ENCODE measurements around the gene BAIAP2.
"Not testable (repeated sequence)": the region's sequence is repeated elsewhere in the genome, so short reads cannot be mapped to it uniquely, and the experiment has no call there.

Gene BAIAP2

GRCh38 chr17:81021531-81022343 lies 13.2 kb upstream of the BAIAP2 start:
- no peak for DNase-seq (ENCODE audit: low read depth in 1 of 2, low spot score in 1 of 2)

- DNase-seq (ENCODE audit: low read depth in 1 of 2, low spot score in 1 of 2): no peak
Observed at GRCh38 chr17:81022344-81022676, 12.6 kb upstream of the BAIAP2 start.

GRCh38 chr17:81025065-81025740 lies 9.7 kb upstream of the BAIAP2 start:
- DNase-seq (ENCODE audit: low read depth in 1 of 2, low spot score in 1 of 2): no peak

- DNase-seq (ENCODE audit: low read depth in 1 of 2, low spot score in 1 of 2): no peak
Observed at GRCh38 chr17:81025741-81026129, 9.2 kb upstream of the BAIAP2 start.

- no peak for DNase-seq (ENCODE audit: low read depth in 1 of 2, low spot score in 1 of 2)
Observed at GRCh38 chr17:81026266-81027036, 8.5 kb upstream of the BAIAP2 start.

- no peak for DNase-seq (ENCODE audit: low read depth in 1 of 2, low spot score in 1 of 2)
Observed at GRCh38 chr17:81027038-81027437, 7.9 kb upstream of the BAIAP2 start.

GRCh38 chr17:81027591-81028505 lies 7.1 kb upstream of the BAIAP2 start:
- no peak for DNase-seq (ENCODE audit: low read depth in 1 of 2, low spot score in 1 of 2)

GRCh38 chr17:81028506-81028858 lies 6.5 kb upstream of the BAIAP2 start:
- no peak for DNase-seq (ENCODE audit: low read depth in 1 of 2, low spot score in 1 of 2)

GRCh38 chr17:81029859-81030258 lies 5.1 kb upstream of the BAIAP2 start:
- DNase-seq (ENCODE audit: low read depth in 1 of 2, low spot score in 1 of 2): no peak

- not testable (repeated sequence) for DNase-seq (ENCODE audit: low read depth in 1 of 2, low spot score in 1 of 2)
Observed at GRCh38 chr17:81030312-81030711, 4.6 kb upstream of the BAIAP2 start.

GRCh38 chr17:81030741-81031565 lies 4.0 kb upstream of the BAIAP2 start:
- no peak for DNase-seq (ENCODE audit: low read depth in 1 of 2, low spot score in 1 of 2)

GRCh38 chr17:81031566-81032550 lies 3.1 kb upstream of the BAIAP2 start:
- DNase-seq (ENCODE audit: low read depth in 1 of 2, low spot score in 1 of 2): no peak

GRCh38 chr17:81032641-81033480 lies 2.1 kb upstream of the BAIAP2 start:
- DNase-seq (ENCODE audit: low read depth in 1 of 2, low spot score in 1 of 2): no peak

- DNase-seq (ENCODE audit: low read depth in 1 of 2, low spot score in 1 of 2): no peak
Observed at GRCh38 chr17:81033535-81034167, 1.3 kb upstream of the BAIAP2 start.

GRCh38 chr17:81034168-81034777 lies 678 bp upstream of the BAIAP2 start:
- DNase-seq (ENCODE audit: low read depth in 1 of 2, low spot score in 1 of 2): no peak

- no peak for DNase-seq (ENCODE audit: low read depth in 1 of 2, low spot score in 1 of 2)
Observed at GRCh38 chr17:81035521-81036196, 708 bp downstream of the BAIAP2 start.
